ENCODE measurements around the gene PRIMA1. TPM values are rescaled to one million over a fixed set of nuclear protein-coding genes. Genes with fewer than 3 reads are reported as not detected.
A peak's percentile ranks its signal among the peaks of the same experiment; 100 is the strongest.

The PRIMA1 gene
- total and polyA plus RNA-seq, 2 experiments from 2014 or later = 2.1 to 3.5 TPM

GRCh38 chr14:93725993-93726392, 62.3 kb downstream of the PRIMA1 start (continued):
- no peak for TF ChIP-seq ZNF462 (CRISPR knock-in tag; IDR thresholded peaks at IDR 0.05)

- Mint-ChIP-seq H3K27ac (no peak overlapping the region), H3K4me1 (peaks cover 15% of the 10 kb centered on the region), H3K36me3 (ENCODE audit: low read depth) (no peaks in the 10 kb centered on the region; the same call in 2 of the 3 replicates), H3K4me3 (no peak overlapping the region), H3K27me3 (ENCODE audit: insufficient read depth, low read depth, poor library complexity) (peaks cover 5% of the 10 kb centered on the region), H3K9me3 (no peaks in the 10 kb centered on the region)
- Histone ChIP-seq H3K36me3 (ENCODE audit: insufficient read depth) (no peaks in the 10 kb centered on the region), H3K4me2 (no peak overlapping the region), H3K27ac (ENCODE audit: low read depth) (no peak overlapping the region), H3K27me3 (ENCODE audit: insufficient read depth) (no peaks in the 10 kb centered on the region), H3K9me2 (ENCODE audit: insufficient read depth) (0 out of 2 replicates have a peak, but pooled peaks cover 3% of the 10 kb centered on the region), H4K20me1 (replicated peaks; ENCODE audit: insufficient read depth) (no peaks in the 10 kb centered on the region), H2AFZ (no peak overlapping the region), H3K4me1 (ENCODE audit: insufficient read depth) (no peaks in the 10 kb centered on the region), H3K79me2 (replicated peaks; ENCODE audit: insufficient read depth) (no peaks in the 10 kb centered on the region), H3F3A (replicated peaks; ENCODE audit: low read depth) (no peaks in the 10 kb centered on the region), H3K4me3 (no peak overlapping the region)
- ATAC-seq (peak; percentile 35; the same call in 2 of the 3 replicates), DNase-seq (ENCODE audit: low spot score) (no peak)
- TF ChIP-seq POLR2AphosphoS5 (IDR thresholded peaks at IDR 0.05; ENCODE audit: low read depth) (no peak), ZNF462 (CRISPR knock-in tag; IDR thresholded peaks at IDR 0.05) (no peak), ZNF114 (CRISPR knock-in tag; IDR thresholded peaks at IDR 0.05) (no peak), ETS1 (IDR thresholded peaks at IDR 0.05) (no peak)
Measured at GRCh38 chr14:93725002-93725582, 63.2 kb downstream of the PRIMA1 start.

Data from GM23338 (cell line).